Measurements from ENCODE around the gene BRINP3.

DNA sequence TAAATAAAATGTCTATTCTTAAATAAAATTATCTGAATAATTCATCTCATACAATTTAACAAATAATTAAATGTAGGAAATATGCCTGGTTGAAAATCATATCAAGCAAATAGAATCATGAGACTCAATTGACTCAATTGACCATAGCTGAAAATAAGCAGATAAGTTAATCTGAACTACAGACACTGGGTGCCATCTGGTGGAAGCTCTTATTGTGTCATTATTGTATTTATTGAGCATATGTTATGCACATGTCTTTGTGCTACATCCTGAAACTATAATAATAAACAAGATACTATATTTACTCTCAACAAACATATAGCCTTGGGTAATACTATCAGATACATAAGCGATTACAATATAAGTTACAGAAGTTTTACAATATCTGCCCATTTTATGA lies 41.0 kb downstream of the BRINP3 start:
- TF ChIP-seq EP300 (IDR thresholded peaks at IDR 0.05; ENCODE audit: borderline replicate concordance) (no peak), RAD21 (IDR thresholded peaks at IDR 0.05; ENCODE audit: low read depth) (peak; percentile 63), TCF12 (IDR thresholded peaks at IDR 0.05; ENCODE audit: low read depth) (no peak), CEBPB (IDR thresholded peaks at IDR 0.05) (no peak), CREB1 (IDR thresholded peaks at IDR 0.05; ENCODE audit: low read depth) (no peak)
- TF ChIP-seq, protein P1, sequence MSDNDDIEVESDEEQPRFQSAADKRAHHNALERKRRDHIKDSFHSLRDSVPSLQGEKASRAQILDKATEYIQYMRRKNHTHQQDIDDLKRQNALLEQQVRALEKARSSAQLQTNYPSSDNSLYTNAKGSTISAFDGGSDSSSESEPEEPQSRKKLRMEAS (IDR thresholded peaks at IDR 0.05) = no peak
- TF ChIP-seq, protein P2, sequence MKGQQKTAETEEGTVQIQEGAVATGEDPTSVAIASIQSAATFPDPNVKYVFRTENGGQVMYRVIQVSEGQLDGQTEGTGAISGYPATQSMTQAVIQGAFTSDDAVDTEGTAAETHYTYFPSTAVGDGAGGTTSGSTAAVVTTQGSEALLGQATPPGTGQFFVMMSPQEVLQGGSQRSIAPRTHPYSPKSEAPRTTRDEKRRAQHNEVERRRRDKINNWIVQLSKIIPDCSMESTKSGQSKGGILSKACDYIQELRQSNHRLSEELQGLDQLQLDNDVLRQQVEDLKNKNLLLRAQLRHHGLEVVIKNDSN (IDR thresholded peaks at IDR 0.05) = no peak

Data from Ishikawa (cell line).